Osteocyte (in vitro differentiated cells): ENCODE data around the gene CAND2. TPM values are rescaled to one million over a fixed set of nuclear protein-coding genes. Genes with fewer than 3 reads are reported as not detected.

Source experiments
- DNase-seq: peaks from one replicate; pipeline ENCODE4 v3.0.0; 2021; ENCODE audit warnings: mixed read lengths; ENCODE audit not compliant: unreplicated experiment; ENCODE audit errors: extremely low spot score
- H3K27ac Mint-ChIP-seq: one replicate; pipeline ENCODE4 v1.8.0; 2021; ENCODE audit warnings: mild to moderate bottlenecking, mixed read lengths; ENCODE audit not compliant: unreplicated experiment
- H3K27me3 Mint-ChIP-seq: one replicate; pipeline ENCODE4 v1.8.0; 2021; ENCODE audit warnings: mixed read lengths; ENCODE audit not compliant: unreplicated experiment
- H3K36me3 Mint-ChIP-seq: one replicate; pipeline ENCODE4 v1.8.0; 2021; ENCODE audit warnings: mixed read lengths; ENCODE audit not compliant: unreplicated experiment
- H3K4me1 Mint-ChIP-seq: one replicate; pipeline ENCODE4 v1.8.0; 2021; ENCODE audit warnings: mixed read lengths; ENCODE audit not compliant: unreplicated experiment
- H3K4me3 Mint-ChIP-seq: one replicate; pipeline ENCODE4 v1.8.0; 2021; ENCODE audit warnings: mild to moderate bottlenecking, moderate library complexity, mixed read lengths; ENCODE audit not compliant: unreplicated experiment
- H3K9me3 Mint-ChIP-seq: one replicate; pipeline ENCODE4 v1.8.0; 2021; ENCODE audit warnings: mixed read lengths; ENCODE audit not compliant: unreplicated experiment
- CTCF ChIP-seq: fragments of 200-600 bp; sonication (generic); IDR thresholded peaks from 2 replicates; pipeline ENCODE4 v1.5.0; 2021; ENCODE audit warnings: antibody characterized with exemption, mild to moderate bottlenecking, moderate library complexity
- total RNA-seq: library from RNA; stranded (reverse); gene quantifications from 2 replicates; pipeline ENCODE4 v1.2.1, GENCODE V29; 2021

CAND2 gene
- total RNA-seq, 1 donor from 2014 or later = 10.4 TPM

GRCh38 chr3:12799525-12800440 is 3.3 kb downstream of the CAND2 start:
- TF ChIP-seq CTCF = no peak
- Mint-ChIP-seq H3K36me3 (no peaks in the 10 kb centered on the region), H3K27ac (no peak overlapping the region), H3K27me3 (no peaks in the 10 kb centered on the region), H3K9me3 (no peaks in the 10 kb centered on the region), H3K4me1 (peaks cover 7% of the 10 kb centered on the region), H3K4me3 (no peak overlapping the region)
- DNase-seq = no peak

- Mint-ChIP-seq H3K9me3 (no peaks in the 10 kb centered on the region), H3K4me3 (no peak overlapping the region), H3K27me3 (no peaks in the 10 kb centered on the region), H3K27ac (no peak overlapping the region), H3K36me3 (peaks cover 2% of the 10 kb centered on the region), H3K4me1 (no peaks in the 10 kb centered on the region)
- TF ChIP-seq CTCF = no peak
- no peak for DNase-seq
These were observed 6.9 kb downstream of the CAND2 start for GRCh38 chr3:12803371-12803770.

- H3K4me3 Mint-ChIP-seq = no peak overlapping the region
- no peak for DNase-seq
- no peaks in the 10 kb centered on the region for H3K27me3 Mint-ChIP-seq
- TF ChIP-seq CTCF = no peak
- no peaks in the 10 kb centered on the region for H3K9me3 Mint-ChIP-seq
- H3K4me1 Mint-ChIP-seq = peaks cover 14% of the 10 kb centered on the region
- no peak overlapping the region for H3K27ac Mint-ChIP-seq
- peaks cover 2% of the 10 kb centered on the region for H3K36me3 Mint-ChIP-seq
These were observed 10.6 kb downstream of the CAND2 start for GRCh38 chr3:12807066-12807465.

- H3K36me3 Mint-ChIP-seq = peaks cover 2% of the 10 kb centered on the region
- H3K27ac Mint-ChIP-seq = no peak overlapping the region
- no peaks in the 10 kb centered on the region for H3K9me3 Mint-ChIP-seq
- no peak for DNase-seq
- H3K4me3 Mint-ChIP-seq = no peak overlapping the region
- H3K27me3 Mint-ChIP-seq = no peaks in the 10 kb centered on the region
- TF ChIP-seq CTCF = no peak
- H3K4me1 Mint-ChIP-seq = peaks cover 14% of the 10 kb centered on the region
These were observed 11.3 kb downstream of the CAND2 start for GRCh38 chr3:12807601-12808359.

GRCh38 chr3:12808587-12808986 is 12.1 kb downstream of the CAND2 start:
- no peak for DNase-seq
- Mint-ChIP-seq H3K36me3 (peaks cover 2% of the 10 kb centered on the region), H3K4me3 (no peak overlapping the region), H3K27me3 (no peaks in the 10 kb centered on the region), H3K9me3 (no peaks in the 10 kb centered on the region), H3K4me1 (peaks cover 14% of the 10 kb centered on the region), H3K27ac (peak overlapping the region; percentile 1)
- TF ChIP-seq CTCF = no peak
